RWPE1 (cell line): Measurements from ENCODE around the gene LSM14B.

Source experiments
- CTCF ChIA-PET: fragments of 350-600 bp; sonication (Branson Sonifier 250); formaldehyde crosslinking; extraction: SDS; loops from one replicate; lab custom pipeline; 2021; lab: Yijun Ruan, JAX
- POLR2A ChIA-PET: fragments of 400-600 bp; formaldehyde crosslinking; extraction: SDS; loops from one replicate; lab custom pipeline; 2020; ENCODE audit warnings: antibody characterized with exemption; ENCODE audit not compliant: low non-redundant PET; lab: Yijun Ruan, JAX
- DNase-seq: peaks from one replicate; pipeline ENCODE4 v3.0.0; 2012; ENCODE audit warnings: low spot score
- H3K27ac ChIP-seq: fragments of 450-650 bp; 2 replicates; pipeline ENCODE4 v1.5.1; 2017
- CTCF ChIP-seq: fragments of 450-650 bp; conservative IDR thresholded peaks from 2 replicates; pipeline ENCODE4 v1.5.1; 2017; ENCODE audit warnings: low read depth, mild to moderate bottlenecking

LSM14B gene

GRCh38 chr20:62117658-62118057 lies 4.6 kb upstream of the LSM14B start:
- H3K27ac ChIP-seq, result no peak overlapping the region
- no peak for DNase-seq
- no peak for TF ChIP-seq CTCF
- ChIA-PET POLR2A (interaction anchor here (0.8 kb wide), 1 partner anchor 51 kb away, joined by 6 read pairs; no protein-coding TSS in a partner anchor), CTCF (interaction anchor here (0.6 to 0.7 kb wide), 2 partner anchors 12 to 107 kb away, joined by 3 read pairs; no protein-coding TSS in a partner anchor)

DNA sequence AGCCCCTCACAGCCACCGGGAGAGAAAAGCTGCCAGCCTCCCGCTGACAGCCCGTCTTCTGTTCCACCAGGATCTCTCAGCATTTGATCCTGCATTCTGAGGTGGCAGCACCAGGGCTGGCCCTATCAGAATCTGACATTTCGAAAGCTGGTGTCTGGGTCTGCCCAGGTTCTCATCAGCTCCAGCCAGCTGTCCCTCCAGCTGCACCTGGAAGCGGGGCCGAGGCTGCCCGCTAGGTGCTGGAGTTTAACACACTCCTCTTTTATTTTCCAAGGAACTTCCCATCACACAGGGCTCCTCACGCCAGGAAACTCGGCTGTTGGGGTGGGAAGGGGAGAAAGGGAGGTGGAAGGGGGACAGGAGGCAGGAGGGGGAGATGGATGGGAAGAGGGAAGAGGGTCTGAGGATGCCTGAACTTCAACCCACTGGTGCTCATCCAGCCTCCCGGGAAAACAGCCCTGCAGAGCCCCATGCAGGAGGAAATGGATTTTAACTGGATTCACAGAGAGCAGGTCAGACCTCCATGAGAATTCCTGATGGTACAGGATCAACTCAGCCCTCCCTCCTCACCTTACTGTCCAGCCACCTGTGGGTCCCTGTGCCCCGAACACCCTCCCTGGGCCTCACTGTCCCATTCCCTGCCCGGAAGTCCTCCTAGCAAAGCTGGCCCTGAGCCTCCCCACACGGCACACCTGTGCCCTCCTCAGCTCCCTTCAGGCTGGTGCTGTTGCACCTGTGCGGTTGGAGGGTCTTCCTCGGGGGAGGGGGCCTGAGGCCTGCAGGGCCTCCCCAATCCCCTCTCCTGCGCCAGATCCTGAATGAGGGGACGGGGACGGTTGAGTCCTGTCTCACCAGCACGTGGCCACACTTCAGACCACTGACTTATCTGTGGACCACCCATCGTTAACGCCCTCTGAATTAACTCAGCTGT lies 3.9 kb upstream of the LSM14B start:
- no peak for TF ChIP-seq CTCF
- ChIA-PET CTCF (interaction anchor here (0.6 kb wide), 2 partner anchors 11 to 12 kb away, joined by 3 read pairs; no protein-coding TSS in a partner anchor), POLR2A (no interaction called here)
- no peak overlapping the region for H3K27ac ChIP-seq
- DNase-seq, result no peak

GRCh38 chr20:62119115-62119514 lies 3.2 kb upstream of the LSM14B start:
- no peak for DNase-seq
- H3K27ac ChIP-seq, result no peak overlapping the region
- POLR2A ChIA-PET, result no interaction called here
- TF ChIP-seq CTCF, result no peak
- CTCF ChIA-PET, result no interaction called here

DNA sequence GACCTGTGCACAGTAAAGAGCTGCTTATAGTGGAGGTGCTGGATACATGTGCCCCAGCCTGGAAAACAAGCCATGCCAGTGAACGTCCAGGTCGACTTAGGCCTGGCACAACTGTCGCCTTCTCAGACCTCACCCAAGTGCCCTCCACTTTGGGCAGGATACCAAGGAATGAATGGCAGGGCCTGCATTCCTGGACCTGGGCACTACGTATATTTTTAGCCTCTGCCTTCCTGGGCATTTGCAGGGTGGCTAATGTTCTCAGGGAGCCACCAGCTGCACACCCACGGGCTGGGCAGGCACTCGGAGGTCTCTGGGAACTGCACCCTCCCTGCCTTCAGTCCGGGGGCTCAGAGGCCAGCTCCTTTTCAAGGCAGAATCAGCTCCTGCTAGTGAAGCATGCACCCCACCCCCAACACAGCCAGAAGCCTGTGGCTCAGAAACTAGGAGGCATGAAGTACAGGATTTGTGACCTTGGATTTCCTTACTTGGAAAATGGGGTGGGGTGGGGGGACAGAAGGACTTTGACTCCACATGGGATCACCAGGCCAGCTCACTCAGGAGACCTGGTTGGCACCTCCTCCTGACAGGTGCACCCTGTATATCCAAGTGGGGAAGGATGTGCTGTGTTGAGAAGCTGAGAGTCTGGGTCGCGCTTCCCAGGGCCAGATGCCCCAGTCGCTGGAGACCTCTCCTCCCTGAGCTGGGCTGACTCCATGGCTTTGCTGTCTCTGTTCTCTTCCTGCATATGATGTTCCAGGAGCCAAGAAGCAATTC lies 2.5 kb upstream of the LSM14B start:
- CTCF ChIA-PET, result interaction anchor here (1.6 kb wide), 1 partner anchor 53 kb away, joined by 5 read pairs; no protein-coding TSS in a partner anchor
- no peak for TF ChIP-seq CTCF
- H3K27ac ChIP-seq, result peak overlapping the region; percentile 98; the same call in 1 of the 2 replicates
- DNase-seq, result no peak
- POLR2A ChIA-PET, result no interaction called here

GRCh38 chr20:62120365-62120762 lies 1.9 kb upstream of the LSM14B start:
- ChIA-PET POLR2A (no interaction called here), CTCF (interaction anchor here (1.1 to 1.6 kb wide), 2 partner anchors 17 to 54 kb away, joined by 3 to 5 read pairs; no protein-coding TSS in a partner anchor)
- TF ChIP-seq CTCF, result no peak
- H3K27ac ChIP-seq, result peak overlapping the region; percentile 98
- no peak for DNase-seq
